ENCODE data around the gene KCNMA1. TPM values are rescaled to one million over a fixed set of nuclear protein-coding genes. Genes with fewer than 3 reads are reported as not detected.

KCNMA1 gene
- total and polyA plus RNA-seq, 8 donors = 0.92 to 155 (median 54.3) TPM

DNA sequence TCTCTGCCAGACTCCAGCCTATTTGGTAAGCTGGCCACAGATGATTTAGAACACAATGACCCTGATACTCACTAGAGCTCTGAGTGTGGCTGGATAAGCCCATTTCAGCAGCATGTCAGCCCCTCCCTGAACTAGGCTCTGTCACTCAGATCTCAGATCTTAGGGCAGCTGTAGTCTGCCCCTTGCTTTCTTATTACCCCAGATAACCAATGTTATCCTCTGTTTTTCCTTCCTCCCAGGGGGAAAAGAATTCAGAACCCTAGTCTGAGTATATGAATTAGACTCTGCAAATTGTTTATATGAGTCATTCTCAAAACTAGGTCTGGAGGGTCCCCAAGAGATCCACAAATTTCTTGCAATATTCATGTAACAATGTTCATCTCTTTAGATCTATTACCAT is 286.2 kb downstream of the KCNMA1 start:
- intact Hi-C loops (cut with DNase I; ENCODE audit: low total_unique reads) = no loop called here
- no peaks in the 10 kb centered on the region for H3K9me3 ChIP-seq
- peak overlapping the region in 3 of 5 donors; percentile 6 to 49 (median 36) for H3K27ac ChIP-seq
- no peak overlapping the region for H3K4me3 ChIP-seq
- DNase-seq = no peak
- no peaks in the 10 kb centered on the region for H3K27me3 ChIP-seq
- TF ChIP-seq POLR2AphosphoS5 (IDR thresholded peaks at IDR 0.05) (no peak), EP300 (IDR thresholded peaks at IDR 0.05) (no peak), POLR2A (IDR thresholded peaks at IDR 0.05) (no peak)
- TF ChIP-seq, protein P1, sequence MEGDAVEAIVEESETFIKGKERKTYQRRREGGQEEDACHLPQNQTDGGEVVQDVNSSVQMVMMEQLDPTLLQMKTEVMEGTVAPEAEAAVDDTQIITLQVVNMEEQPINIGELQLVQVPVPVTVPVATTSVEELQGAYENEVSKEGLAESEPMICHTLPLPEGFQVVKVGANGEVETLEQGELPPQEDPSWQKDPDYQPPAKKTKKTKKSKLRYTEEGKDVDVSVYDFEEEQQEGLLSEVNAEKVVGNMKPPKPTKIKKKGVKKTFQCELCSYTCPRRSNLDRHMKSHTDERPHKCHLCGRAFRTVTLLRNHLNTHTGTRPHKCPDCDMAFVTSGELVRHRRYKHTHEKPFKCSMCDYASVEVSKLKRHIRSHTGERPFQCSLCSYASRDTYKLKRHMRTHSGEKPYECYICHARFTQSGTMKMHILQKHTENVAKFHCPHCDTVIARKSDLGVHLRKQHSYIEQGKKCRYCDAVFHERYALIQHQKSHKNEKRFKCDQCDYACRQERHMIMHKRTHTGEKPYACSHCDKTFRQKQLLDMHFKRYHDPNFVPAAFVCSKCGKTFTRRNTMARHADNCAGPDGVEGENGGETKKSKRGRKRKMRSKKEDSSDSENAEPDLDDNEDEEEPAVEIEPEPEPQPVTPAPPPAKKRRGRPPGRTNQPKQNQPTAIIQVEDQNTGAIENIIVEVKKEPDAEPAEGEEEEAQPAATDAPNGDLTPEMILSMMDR (IDR thresholded peaks at IDR 0.05) = no peak
- peaks cover 0 to 34% (median 6%) of the 10 kb centered on the region in 4 donors for H3K4me1 ChIP-seq
- H3K36me3 ChIP-seq = no peaks in the 10 kb centered on the region

DNA sequence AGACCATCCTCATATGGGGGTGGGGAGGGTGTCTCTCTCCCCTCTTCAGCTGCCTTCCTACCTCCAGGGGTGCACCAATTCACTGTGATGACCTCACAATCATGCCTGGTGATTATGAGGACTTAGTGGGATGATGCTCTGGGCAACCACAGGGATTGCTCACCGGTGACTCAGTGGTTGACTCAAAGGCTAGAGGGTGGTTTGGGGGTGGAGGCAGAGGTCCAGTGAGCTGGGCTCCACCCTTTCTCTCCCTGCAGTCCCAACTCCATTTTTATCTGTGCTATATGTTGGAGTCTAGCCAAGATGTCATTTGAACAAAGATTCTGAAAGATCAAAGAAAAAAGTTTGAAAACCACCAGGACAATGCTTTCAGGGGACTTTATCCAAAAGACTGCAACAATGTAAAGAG is 286.9 kb downstream of the KCNMA1 start:
- DNase-seq = peak; percentile 43 to 65
- Histone ChIP-seq H3K27ac (peak overlapping the region in 2 of 5 donors; percentile 36 to 49), H3K4me3 (no peak overlapping the region), H3K27me3 (no peaks in the 10 kb centered on the region), H3K9me3 (no peaks in the 10 kb centered on the region), H3K36me3 (no peaks in the 10 kb centered on the region), H3K4me1 (peaks cover 0 to 34% (median 6%) of the 10 kb centered on the region in 4 donors)
- intact Hi-C loops (cut with DNase I; ENCODE audit: low total_unique reads) = no loop called here
- 15 to 43% (median 33%) methylated on average over 1 of the region's 1 CpG for WGBS, 5 donors
- TF ChIP-seq POLR2A (IDR thresholded peaks at IDR 0.05) (no peak), POLR2AphosphoS5 (IDR thresholded peaks at IDR 0.05) (peak in 1 of 3 donors; percentile 89), EP300 (IDR thresholded peaks at IDR 0.05) (no peak)
- TF ChIP-seq, protein P1 (IDR thresholded peaks at IDR 0.05) = no peak

DNA sequence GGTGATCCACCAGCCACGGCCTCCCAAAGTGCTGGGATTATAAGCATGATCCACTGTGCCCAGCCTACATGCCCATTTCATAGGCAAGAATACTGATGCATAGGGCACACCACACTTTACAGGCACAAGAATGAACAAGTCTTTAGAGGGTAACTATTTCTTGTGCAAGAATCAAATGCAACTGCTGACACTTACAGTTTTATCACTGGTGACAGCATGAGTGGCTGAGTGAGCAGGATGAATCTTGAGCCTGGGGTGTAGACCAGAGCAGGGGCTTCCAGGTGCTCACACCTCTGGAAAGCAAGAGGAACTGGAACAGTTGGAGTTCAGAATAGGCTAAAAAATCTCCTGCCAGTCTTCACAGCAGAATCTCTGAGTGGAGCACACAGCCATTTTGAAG is 287.5 kb downstream of the KCNMA1 start:
- Histone ChIP-seq H3K27me3 (no peaks in the 10 kb centered on the region), H3K4me1 (peaks cover 0 to 34% (median 6%) of the 10 kb centered on the region in 4 donors), H3K36me3 (no peaks in the 10 kb centered on the region), H3K9me3 (no peaks in the 10 kb centered on the region), H3K27ac (peak overlapping the region in 1 of 5 donors; percentile 20), H3K4me3 (no peak overlapping the region)
- no peak for DNase-seq
- intact Hi-C loops (cut with DNase I; ENCODE audit: low total_unique reads) = no loop called here
- no peak for TF ChIP-seq POLR2A (IDR thresholded peaks at IDR 0.05)
- no peak for TF ChIP-seq EP300 (IDR thresholded peaks at IDR 0.05)
- TF ChIP-seq, protein P1 (IDR thresholded peaks at IDR 0.05) = no peak
- no peak for TF ChIP-seq POLR2AphosphoS5 (IDR thresholded peaks at IDR 0.05)
- WGBS, 5 donors = 85 to 100% (median 95%) methylated on average over 1 of the region's 1 CpG

DNA sequence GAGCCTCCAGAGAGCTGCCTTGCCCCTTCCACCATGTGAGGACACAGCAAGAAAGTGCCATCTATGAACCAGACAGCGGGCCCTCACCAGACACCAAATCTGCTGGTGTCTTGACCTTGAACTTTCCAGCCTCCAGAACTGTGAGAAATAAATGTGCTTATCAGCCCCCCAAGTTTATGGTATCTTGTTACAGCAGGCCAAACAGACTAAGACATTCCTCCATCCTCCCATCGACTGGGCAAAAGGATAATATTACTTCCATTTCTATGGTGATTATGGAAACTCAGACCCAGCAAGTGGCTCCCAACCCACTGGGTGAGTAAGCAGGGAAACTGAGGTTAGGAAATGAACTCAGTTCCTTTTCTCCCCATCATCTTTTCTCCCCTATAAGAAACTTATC is 288.4 kb downstream of the KCNMA1 start:
- H3K4me3 ChIP-seq = no peak overlapping the region
- H3K27me3 ChIP-seq = no peaks in the 10 kb centered on the region
- no peaks in the 10 kb centered on the region for H3K36me3 ChIP-seq
- no peak for DNase-seq
- 73 to 82% (median 81%) methylated on average over 2 of the region's 2 CpGs for WGBS, 5 donors
- intact Hi-C loops (cut with DNase I; ENCODE audit: low total_unique reads) = no loop called here
- TF ChIP-seq, protein P1 (IDR thresholded peaks at IDR 0.05) = no peak
- TF ChIP-seq EP300 (IDR thresholded peaks at IDR 0.05) (no peak), POLR2A (IDR thresholded peaks at IDR 0.05) (no peak), POLR2AphosphoS5 (IDR thresholded peaks at IDR 0.05) (no peak)
- H3K27ac ChIP-seq = no peak overlapping the region
- no peaks in the 10 kb centered on the region for H3K9me3 ChIP-seq
- H3K4me1 ChIP-seq = peaks cover 0 to 34% (median 6%) of the 10 kb centered on the region in 4 donors
